Parathyroid adenoma (tissue), 2 donors: ENCODE measurements around the gene DGAT2.

Experiments
- H2AFZ ChIP-seq: fragments of 300-600 bp; sonication (generic); one replicate; pipeline ENCODE4 v1.7.0; 2017; ENCODE audit warnings: antibody characterized with exemption, mild to moderate bottlenecking
- H3K27ac ChIP-seq: fragments of 300-600 bp; sonication (generic); one replicate; pipeline ENCODE4 v1.7.0; 2017
- H3K27me3 ChIP-seq: fragments of 300-600 bp; sonication (generic); one replicate; pipeline ENCODE4 v1.7.0; 2017; ENCODE audit warnings: low read length; ENCODE audit not compliant: control insufficient read depth, insufficient read depth
- H3K36me3 ChIP-seq: fragments of 300-600 bp; sonication (generic); one replicate; pipeline ENCODE4 v1.7.0; 2017; ENCODE audit warnings: low read length; ENCODE audit not compliant: control insufficient read depth, insufficient read depth
- H3K4me1 ChIP-seq: fragments of 300-600 bp; sonication (generic); one replicate; pipeline ENCODE4 v1.7.0; 2017; ENCODE audit warnings: control low read depth
- H3K4me2 ChIP-seq: fragments of 300-600 bp; sonication (generic); one replicate; pipeline ENCODE4 v1.7.0; 2017; ENCODE audit warnings: low read length
- H3K4me3 ChIP-seq: fragments of 300-600 bp; sonication (generic); one replicate; pipeline ENCODE4 v1.7.0; 2017; ENCODE audit warnings: low read depth, low read length
- H3K79me2 ChIP-seq: fragments of 300-600 bp; sonication (generic); one replicate; pipeline ENCODE4 v1.7.0; 2017; ENCODE audit warnings: control low read depth
- H3K9ac ChIP-seq: fragments of 300-600 bp; sonication (generic); one replicate; pipeline ENCODE4 v1.7.0; 2017; ENCODE audit warnings: mild to moderate bottlenecking
- H3K9me3 ChIP-seq: fragments of 300-600 bp; sonication (generic); one replicate; pipeline ENCODE4 v1.7.0; 2017; ENCODE audit warnings: low read length; ENCODE audit not compliant: control insufficient read depth
- TF ChIP-seq, protein P1 (sequence below): fragments of 300-600 bp; sonication (generic); IDR thresholded peaks from one replicate; pipeline ENCODE4 v1.7.0; 2017; ENCODE audit warnings: antibody characterized with exemption, mild to moderate bottlenecking
- donor health status: primary hyperparathyroidism.

The DGAT2 gene

DNA sequence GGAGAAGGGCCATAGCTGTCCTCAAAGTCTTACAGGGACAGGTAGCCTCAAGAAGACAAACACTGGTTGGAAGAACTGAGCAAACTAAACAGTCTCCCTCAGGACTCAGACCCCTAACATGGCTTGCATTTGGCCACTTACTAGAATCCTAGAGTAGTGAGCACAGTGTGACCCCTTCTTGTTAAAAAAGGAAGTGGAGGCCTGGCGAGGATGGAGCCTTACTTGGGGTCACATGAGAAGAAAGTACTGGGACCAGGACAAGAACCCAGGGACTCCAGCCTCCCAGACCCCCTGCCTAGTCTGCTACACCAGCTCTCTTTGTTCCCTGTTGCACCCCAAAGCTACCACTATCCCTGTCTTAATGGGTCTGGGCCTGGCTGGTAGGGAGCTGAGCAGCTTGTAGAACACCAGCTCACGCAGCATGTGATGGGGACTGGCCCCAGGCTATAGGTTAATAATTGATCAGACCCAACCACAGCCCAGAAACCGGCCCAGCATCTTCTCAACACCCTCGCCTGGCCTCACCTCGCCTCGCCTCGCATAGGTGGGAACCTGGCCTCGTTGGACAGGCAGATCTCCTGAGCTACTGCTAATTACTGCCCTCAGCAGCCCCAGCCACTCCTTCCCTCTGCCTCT lies 17.6 kb downstream of the DGAT2 start:
- Histone ChIP-seq H3K27me3 (no peaks in the 10 kb centered on the region), H2AFZ (no peak overlapping the region), H3K4me3 (no peak overlapping the region), H3K36me3 (no peaks in the 10 kb centered on the region), H3K9ac (no peak overlapping the region), H3K9me3 (no peaks in the 10 kb centered on the region), H3K79me2 (no peaks in the 10 kb centered on the region), H3K4me1 (no peaks in the 10 kb centered on the region), H3K27ac (no peak overlapping the region), H3K4me2 (no peak overlapping the region)
- TF ChIP-seq, protein P1, sequence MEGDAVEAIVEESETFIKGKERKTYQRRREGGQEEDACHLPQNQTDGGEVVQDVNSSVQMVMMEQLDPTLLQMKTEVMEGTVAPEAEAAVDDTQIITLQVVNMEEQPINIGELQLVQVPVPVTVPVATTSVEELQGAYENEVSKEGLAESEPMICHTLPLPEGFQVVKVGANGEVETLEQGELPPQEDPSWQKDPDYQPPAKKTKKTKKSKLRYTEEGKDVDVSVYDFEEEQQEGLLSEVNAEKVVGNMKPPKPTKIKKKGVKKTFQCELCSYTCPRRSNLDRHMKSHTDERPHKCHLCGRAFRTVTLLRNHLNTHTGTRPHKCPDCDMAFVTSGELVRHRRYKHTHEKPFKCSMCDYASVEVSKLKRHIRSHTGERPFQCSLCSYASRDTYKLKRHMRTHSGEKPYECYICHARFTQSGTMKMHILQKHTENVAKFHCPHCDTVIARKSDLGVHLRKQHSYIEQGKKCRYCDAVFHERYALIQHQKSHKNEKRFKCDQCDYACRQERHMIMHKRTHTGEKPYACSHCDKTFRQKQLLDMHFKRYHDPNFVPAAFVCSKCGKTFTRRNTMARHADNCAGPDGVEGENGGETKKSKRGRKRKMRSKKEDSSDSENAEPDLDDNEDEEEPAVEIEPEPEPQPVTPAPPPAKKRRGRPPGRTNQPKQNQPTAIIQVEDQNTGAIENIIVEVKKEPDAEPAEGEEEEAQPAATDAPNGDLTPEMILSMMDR = no peak

- Histone ChIP-seq H3K79me2 (no peaks in the 10 kb centered on the region), H3K4me1 (no peaks in the 10 kb centered on the region), H3K4me2 (no peak overlapping the region), H3K4me3 (no peak overlapping the region), H3K27me3 (no peaks in the 10 kb centered on the region), H3K9ac (no peak overlapping the region), H3K36me3 (no peaks in the 10 kb centered on the region), H3K9me3 (no peaks in the 10 kb centered on the region), H3K27ac (no peak overlapping the region), H2AFZ (no peak overlapping the region)
- TF ChIP-seq, protein P1 = no peak
Observed at GRCh38 chr11:75789521-75789920, 20.9 kb downstream of the DGAT2 start.

- TF ChIP-seq, protein P1 = no peak
- Histone ChIP-seq H2AFZ (no peak overlapping the region), H3K9ac (no peak overlapping the region)
Observed at GRCh38 chr11:75790986-75791385, 22.4 kb downstream of the DGAT2 start.

GRCh38 chr11:75792127-75792731 lies 23.7 kb downstream of the DGAT2 start:
- TF ChIP-seq, protein P1 = no peak
- no peak overlapping the region for H3K27ac ChIP-seq

More at GRCh38 chr11:75790986-75791385, 22.4 kb downstream of the DGAT2 start:
- H3K4me3 ChIP-seq = no peak overlapping the region
- no peak overlapping the region for H3K27ac ChIP-seq
- no peaks in the 10 kb centered on the region for H3K4me1 ChIP-seq
- no peak overlapping the region for H3K4me2 ChIP-seq
- H3K79me2 ChIP-seq = no peaks in the 10 kb centered on the region
- H3K36me3 ChIP-seq = no peaks in the 10 kb centered on the region
- no peaks in the 10 kb centered on the region for H3K9me3 ChIP-seq
- no peaks in the 10 kb centered on the region for H3K27me3 ChIP-seq

More at GRCh38 chr11:75792127-75792731, 23.7 kb downstream of the DGAT2 start:
- Histone ChIP-seq H3K9ac (no peak overlapping the region), H3K4me1 (no peaks in the 10 kb centered on the region), H3K36me3 (no peaks in the 10 kb centered on the region), H3K9me3 (no peaks in the 10 kb centered on the region), H3K4me2 (no peak overlapping the region), H3K79me2 (no peaks in the 10 kb centered on the region), H3K4me3 (no peak overlapping the region), H2AFZ (no peak overlapping the region), H3K27me3 (no peaks in the 10 kb centered on the region)
